Measurements from ENCODE around the gene CBFA2T2.

CBFA2T2 gene

GRCh38 chr20:33575282-33575681, 85.4 kb downstream of the CBFA2T2 start:
- no peak for DNase-seq (ENCODE audit: low read depth)

GRCh38 chr20:33576432-33577125, 86.7 kb downstream of the CBFA2T2 start:
- DNase-seq (ENCODE audit: low read depth): no peak

GRCh38 chr20:33578510-33578909, 88.6 kb downstream of the CBFA2T2 start:
- DNase-seq (ENCODE audit: low read depth): no peak

- no peak for DNase-seq (ENCODE audit: low read depth)
These were observed 93.2 kb downstream of the CBFA2T2 start for GRCh38 chr20:33583143-33583542.

GRCh38 chr20:33584976-33585375, 95.1 kb downstream of the CBFA2T2 start:
- no peak for DNase-seq (ENCODE audit: low read depth)

GRCh38 chr20:33585413-33585812, 95.5 kb downstream of the CBFA2T2 start:
- no peak for DNase-seq (ENCODE audit: low read depth)

GRCh38 chr20:33589059-33589458, 99.2 kb downstream of the CBFA2T2 start:
- DNase-seq (ENCODE audit: low read depth): no peak

- peak; percentile 57 for DNase-seq (ENCODE audit: low read depth)
These were observed 102.0 kb downstream of the CBFA2T2 start for GRCh38 chr20:33591901-33592300.

GRCh38 chr20:33594743-33595142, 104.8 kb downstream of the CBFA2T2 start:
- no peak for DNase-seq (ENCODE audit: low read depth)

GRCh38 chr20:33600414-33600813, 110.5 kb downstream of the CBFA2T2 start:
- DNase-seq (ENCODE audit: low read depth): no peak

GRCh38 chr20:33600981-33601380, 111.1 kb downstream of the CBFA2T2 start:
- no peak for DNase-seq (ENCODE audit: low read depth)

- DNase-seq (ENCODE audit: low read depth): no peak
These were observed 112.0 kb downstream of the CBFA2T2 start for GRCh38 chr20:33601861-33602260.

GRCh38 chr20:33602826-33603590, 113.1 kb downstream of the CBFA2T2 start:
- DNase-seq (ENCODE audit: low read depth): no peak

- DNase-seq (ENCODE audit: low read depth): no peak
These were observed 114.4 kb downstream of the CBFA2T2 start for GRCh38 chr20:33604084-33604990.

- no peak for DNase-seq (ENCODE audit: low read depth)
These were observed 115.1 kb downstream of the CBFA2T2 start for GRCh38 chr20:33604991-33605370.

- no peak for DNase-seq (ENCODE audit: low read depth)
These were observed 116.3 kb downstream of the CBFA2T2 start for GRCh38 chr20:33606118-33606771.

GRCh38 chr20:33609504-33609903, 119.6 kb downstream of the CBFA2T2 start:
- DNase-seq (ENCODE audit: low read depth): no peak

- no peak for DNase-seq (ENCODE audit: low read depth)
These were observed 121.2 kb downstream of the CBFA2T2 start for GRCh38 chr20:33611106-33611505.

- no peak for DNase-seq (ENCODE audit: low read depth)
These were observed 122.1 kb downstream of the CBFA2T2 start for GRCh38 chr20:33612001-33612400.

GRCh38 chr20:33621717-33622400, 132.0 kb downstream of the CBFA2T2 start:
- no peak for DNase-seq (ENCODE audit: low read depth)

- DNase-seq (ENCODE audit: low read depth): no peak
These were observed 132.9 kb downstream of the CBFA2T2 start for GRCh38 chr20:33622705-33623365.
